Mesenchymal stem cell (in vitro differentiated cells and primary cell): Measurements from ENCODE around the gene PRR20A. TPM values are rescaled to one million over a fixed set of nuclear protein-coding genes. Genes with fewer than 3 reads are reported as not detected.
"Not testable (repeated sequence)": the region's sequence is repeated elsewhere in the genome, so short reads cannot be mapped to it uniquely, and the experiment has no call there.

Source experiments
- DNase-seq: peaks from one replicate; pipeline ENCODE4 v3.0.0-alpha.2; 2013
- H2AFZ ChIP-seq: one replicate; pipeline ENCODE4 v1.6.1; 2013; ENCODE audit warnings: low read depth, mild to moderate bottlenecking, control low read depth, inconsistent platforms, low read length, moderate library complexity
- H2AK5ac ChIP-seq: 2 replicates; pipeline ENCODE4 v1.6.1; 2013; ENCODE audit warnings: low read length, moderate library complexity, mild to moderate bottlenecking, inconsistent platforms; ENCODE audit not compliant: severe bottlenecking
- H2BK120ac ChIP-seq: one replicate; pipeline ENCODE4 v1.6.1; 2013; ENCODE audit warnings: low read depth, mild to moderate bottlenecking, inconsistent platforms, low read length, moderate library complexity
- H2BK12ac ChIP-seq, 2 experiments: one replicate each; pipeline ENCODE4 v1.6.1; 2013; ENCODE audit warnings: inconsistent platforms in 2 of 2, low read length in 2 of 2, mild to moderate bottlenecking in 2 of 2, moderate library complexity in 2 of 2, control low read depth in 1 of 2
- H2BK15ac ChIP-seq: one replicate; pipeline ENCODE4 v1.6.1; 2013; ENCODE audit warnings: mild to moderate bottlenecking, low read depth, inconsistent platforms; ENCODE audit not compliant: poor library complexity, severe bottlenecking
- H2BK5ac ChIP-seq: 2 replicates; pipeline ENCODE4 v1.6.1; 2013; ENCODE audit warnings: low read depth, mild to moderate bottlenecking, low read length, control low read depth, inconsistent platforms; ENCODE audit not compliant: poor library complexity, severe bottlenecking
- H3K14ac ChIP-seq, 2 experiments: one replicate each; pipeline ENCODE4 v1.6.1; 2013; ENCODE audit warnings: inconsistent platforms in 2 of 2, low read length in 2 of 2, control low read depth in 1 of 2, mild to moderate bottlenecking in 1 of 2, moderate library complexity in 1 of 2
- H3K18ac ChIP-seq, 2 experiments: one replicate each; pipeline ENCODE4 v1.6.1; 2013; ENCODE audit warnings: inconsistent platforms in 2 of 2, low read length in 2 of 2, control low read depth in 1 of 2, low read depth in 1 of 2, mild to moderate bottlenecking in 1 of 2
- H3K23ac ChIP-seq, 2 experiments: one replicate each; pipeline ENCODE4 v1.6.1; 2013; ENCODE audit warnings: inconsistent platforms in 2 of 2, low read length in 2 of 2, mild to moderate bottlenecking in 2 of 2, moderate library complexity in 2 of 2, control low read depth in 1 of 2
- H3K27ac ChIP-seq: 2 replicates; pipeline ENCODE4 v1.5.1; 2013; ENCODE audit warnings: mild to moderate bottlenecking, moderate library complexity, low read length, control low read depth, inconsistent platforms; ENCODE audit not compliant: poor library complexity, severe bottlenecking
- H3K27me3 ChIP-seq, 2 experiments: 2 replicates each; pipeline versions ENCODE4 v1.6.1 to v1.7.0; 2013; ENCODE audit warnings: low read length in 2 of 2, mild to moderate bottlenecking in 2 of 2, moderate library complexity in 2 of 2, control low read depth in 1 of 2, inconsistent platforms in 1 of 2; ENCODE audit not compliant: control insufficient read depth in 1 of 2, insufficient read depth in 1 of 2
- H3K36me3 ChIP-seq, 2 experiments: 2 replicates each; pipeline versions ENCODE4 v1.6.1 to v1.7.0; 2013; ENCODE audit warnings: low read length in 2 of 2, control low read depth in 1 of 2, inconsistent platforms in 1 of 2, low read depth in 1 of 2, mild to moderate bottlenecking in 1 of 2; ENCODE audit not compliant: insufficient read depth in 2 of 2, control insufficient read depth in 1 of 2
- H3K4ac ChIP-seq, 2 experiments: one replicate each; pipeline ENCODE4 v1.6.1; 2013; ENCODE audit warnings: inconsistent platforms in 2 of 2, low read length in 2 of 2, mild to moderate bottlenecking in 2 of 2, moderate library complexity in 2 of 2, control low read depth in 1 of 2, low read depth in 1 of 2
- H3K4me1 ChIP-seq: 2 replicates; pipeline ENCODE4 v1.6.1; 2013; ENCODE audit warnings: low read depth, low read length, control low read depth; ENCODE audit not compliant: control insufficient read depth, insufficient read depth
- H3K4me2 ChIP-seq: 2 replicates; pipeline ENCODE4 v1.6.1; 2013; ENCODE audit warnings: low read length, mild to moderate bottlenecking, inconsistent platforms; ENCODE audit not compliant: poor library complexity, severe bottlenecking
- H3K4me3 ChIP-seq, 2 experiments: 2 replicates each; pipeline versions ENCODE4 v1.5.1 to v1.7.0; 2013; ENCODE audit warnings: low read length in 2 of 2, mild to moderate bottlenecking in 2 of 2, control low read depth in 1 of 2, low read depth in 1 of 2; ENCODE audit not compliant: insufficient read depth in 1 of 2
- H3K79me1 ChIP-seq: replicated peaks from 2 replicates; pipeline ENCODE4 v1.6.1; 2013; ENCODE audit warnings: mild to moderate bottlenecking, control low read depth, low read length, inconsistent platforms; ENCODE audit not compliant: poor library complexity, severe bottlenecking
- H3K9ac ChIP-seq: 2 replicates; pipeline ENCODE4 v1.7.0; 2013; ENCODE audit warnings: mild to moderate bottlenecking, low read length, moderate library complexity
- H3K9me3 ChIP-seq: 2 replicates; pipeline ENCODE4 v1.7.0; 2013; ENCODE audit warnings: mild to moderate bottlenecking, low read length; ENCODE audit not compliant: control insufficient read depth
- H4K8ac ChIP-seq: one replicate; pipeline ENCODE4 v1.6.1; 2013; ENCODE audit warnings: inconsistent platforms, mild to moderate bottlenecking, low read length, moderate library complexity
- H4K91ac ChIP-seq: one replicate; pipeline ENCODE4 v1.6.1; 2013; ENCODE audit warnings: mild to moderate bottlenecking, low read length, inconsistent platforms
- WGBS: methylation state at CpG from one replicate; pipeline ENCODE4 v1.1.7; 2013; ENCODE audit warnings: mixed read lengths; 5-methylcytosine and 5-hydroxymethylcytosine counted together
- polyA plus RNA-seq, 2 experiments: library from polyadenylated mRNA; stranded (reverse); fragments of 200-250 nt; gene quantifications; one replicate each; pipeline ENCODE4 v1.2.3, GENCODE V29; 2013

PRR20A gene
- not detected for polyA plus RNA-seq (2013, experiment 1 of 2)
- polyA plus RNA-seq (2013, experiment 2 of 2): not detected

DNA sequence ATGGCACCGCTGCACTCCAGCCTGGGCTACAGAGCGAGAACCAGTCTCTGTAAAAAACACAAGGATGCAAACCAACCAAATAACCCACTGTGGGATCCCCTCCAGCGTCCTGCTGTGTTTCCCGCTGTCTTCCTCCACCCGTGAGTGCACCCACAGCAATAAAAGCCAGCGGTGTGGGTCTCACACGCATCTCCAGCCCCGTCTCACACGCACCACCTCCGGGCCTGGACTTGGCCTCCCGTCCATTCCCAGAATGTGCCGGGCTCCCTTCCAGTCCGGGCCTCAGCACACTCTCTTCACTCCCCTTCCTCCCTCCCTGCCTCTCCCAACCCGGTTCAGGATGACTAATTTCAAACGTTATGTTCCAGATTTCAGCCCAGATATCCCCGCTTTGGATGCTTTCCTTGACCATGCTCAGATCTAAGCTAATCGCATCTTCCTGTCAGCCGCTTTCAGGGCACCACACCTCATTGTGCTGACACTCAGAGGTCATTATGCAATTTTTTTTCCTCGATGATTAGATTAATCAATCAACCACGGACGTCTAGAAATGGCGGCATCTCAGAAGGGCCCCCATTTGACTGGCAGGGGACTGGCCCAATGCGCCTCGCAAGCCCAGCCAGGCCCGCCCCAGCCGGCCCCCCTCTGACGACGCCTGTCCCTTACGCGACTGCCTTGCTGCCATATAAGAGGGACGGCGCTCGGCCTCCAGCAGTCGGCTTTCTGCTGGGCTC, at the start of gene PRR20A:
Gene PRR20A (plus strand): TSS at position 684 of the 734 bp plus-strand sequence. CDS start 387 bp downstream, outside the sequence.
- H3K4ac ChIP-seq, H2AFZ ChIP-seq, H3K14ac ChIP-seq, H3K4me1 ChIP-seq, H3K36me3 ChIP-seq, H4K91ac ChIP-seq, H3K27me3 ChIP-seq, DNase-seq, H3K18ac ChIP-seq, H3K27ac ChIP-seq, H2BK5ac ChIP-seq, H3K9ac ChIP-seq, H3K79me1 ChIP-seq, H2BK12ac ChIP-seq, H3K9me3 ChIP-seq, H3K23ac ChIP-seq, H2BK120ac ChIP-seq, H4K8ac ChIP-seq, H3K4me3 ChIP-seq, H2AK5ac ChIP-seq, H3K4me2 ChIP-seq, H2BK15ac ChIP-seq: not testable (repeated sequence)
- WGBS: no CpG with 5 or more reads among the region's 34 CpGs

DNA sequence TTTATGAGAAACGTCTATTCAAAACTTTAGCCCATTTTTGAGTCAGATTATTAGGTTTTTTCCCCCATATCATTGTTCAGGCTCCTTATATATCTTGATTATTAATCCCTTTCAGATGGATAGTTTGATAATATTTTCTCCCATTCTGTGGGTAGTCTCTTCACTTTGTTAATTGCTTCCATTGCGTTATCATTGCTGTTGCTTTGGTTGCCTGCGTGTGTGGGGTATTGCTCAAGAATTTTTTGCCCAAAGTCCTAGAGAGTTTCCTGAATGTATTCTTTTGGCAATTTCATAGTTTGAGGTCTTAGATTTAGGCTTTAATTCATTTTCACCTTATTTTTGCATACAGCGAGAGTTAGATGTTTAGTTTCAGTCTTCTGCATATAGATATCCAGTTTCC, 25.8 kb upstream of the PRR20A start:
- H3K4me3 ChIP-seq: no peak overlapping the region
- H4K91ac ChIP-seq: no peak overlapping the region
- H3K9me3 ChIP-seq: peaks cover 16% of the 10 kb centered on the region
- no peak overlapping the region for H3K14ac ChIP-seq
- no peaks in the 10 kb centered on the region for H3K36me3 ChIP-seq
- H3K4me1 ChIP-seq: no peaks in the 10 kb centered on the region
- H3K27me3 ChIP-seq: no peaks in the 10 kb centered on the region
- H3K27ac ChIP-seq: no peak overlapping the region
- no peaks in the 10 kb centered on the region for H3K79me1 ChIP-seq
- H4K8ac ChIP-seq: no peak overlapping the region
- H3K9ac ChIP-seq: no peak overlapping the region
- no peak overlapping the region for H2BK5ac ChIP-seq
- no peak overlapping the region for H2BK120ac ChIP-seq
- H3K23ac ChIP-seq: no peak overlapping the region
- H3K4me2 ChIP-seq: no peak overlapping the region
- H2AFZ ChIP-seq: no peak overlapping the region
- no peak overlapping the region for H2AK5ac ChIP-seq
- H2BK15ac ChIP-seq: no peak overlapping the region
- no peak overlapping the region for H3K18ac ChIP-seq
- DNase-seq: no peak
- WGBS: 89% methylated on average over 2 of the region's 4 CpGs
- H2BK12ac ChIP-seq: no peak overlapping the region
- H3K4ac ChIP-seq: no peak overlapping the region

DNA sequence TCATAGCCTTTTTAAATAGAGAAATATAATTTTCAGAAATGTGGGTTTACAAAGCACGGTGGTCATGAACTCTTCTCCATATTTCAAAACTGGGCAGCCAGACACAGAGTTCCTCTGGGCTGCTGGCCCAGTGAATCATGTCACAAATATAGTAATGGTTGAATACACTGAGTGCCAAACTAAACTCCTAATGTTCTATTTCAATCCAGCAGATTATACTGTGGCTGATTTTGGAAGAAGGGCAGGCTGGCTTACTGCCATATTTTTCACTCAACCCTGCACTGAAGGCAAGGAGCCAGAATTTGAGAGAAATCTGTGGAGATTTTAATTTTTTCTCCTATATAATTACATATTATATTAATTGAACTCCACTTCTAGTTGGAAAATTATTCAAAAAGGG, 17.0 kb upstream of the PRR20A start:
- Histone ChIP-seq H3K4me2 (no peak overlapping the region), H3K27ac (no peak overlapping the region), H2AFZ (no peak overlapping the region), H3K14ac (no peak overlapping the region), H3K9me3 (no peaks in the 10 kb centered on the region), H2BK120ac (no peak overlapping the region), H3K9ac (no peak overlapping the region), H2BK15ac (no peak overlapping the region), H3K4ac (no peak overlapping the region), H3K18ac (no peak overlapping the region), H4K8ac (no peak overlapping the region), H4K91ac (no peak overlapping the region), H2BK5ac (no peak overlapping the region), H2BK12ac (no peak overlapping the region), H3K36me3 (no peaks in the 10 kb centered on the region), H2AK5ac (no peak overlapping the region), H3K23ac (no peak overlapping the region), H3K4me1 (no peaks in the 10 kb centered on the region), H3K4me3 (no peak overlapping the region), H3K27me3 (no peaks in the 10 kb centered on the region), H3K79me1 (no peaks in the 10 kb centered on the region)
- no peak for DNase-seq
- 33% methylated on average over 1 of the region's 1 CpG for WGBS

DNA sequence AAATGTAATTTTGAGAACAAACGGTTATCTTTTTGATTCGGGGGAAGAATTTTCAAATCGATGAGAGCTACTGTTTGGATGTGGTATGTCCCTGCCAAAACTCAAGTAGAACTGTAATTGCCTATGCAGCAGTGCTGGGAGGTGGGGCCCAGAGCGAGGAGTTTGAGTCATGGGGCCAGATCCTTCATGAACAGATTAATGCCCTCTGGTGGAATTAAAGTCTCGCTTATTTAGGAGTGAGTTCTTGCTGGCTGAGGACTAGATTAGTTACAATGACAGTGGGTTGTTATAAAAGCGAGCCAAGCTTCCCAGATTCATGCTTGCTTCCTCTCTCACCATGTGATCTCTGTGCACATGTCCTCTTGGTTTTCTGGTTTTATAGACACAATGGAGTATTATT, 11.8 kb upstream of the PRR20A start:
- Histone ChIP-seq H3K18ac (no peak overlapping the region), H2BK12ac (no peak overlapping the region), H2AK5ac (no peak overlapping the region), H3K27me3 (no peaks in the 10 kb centered on the region), H2BK5ac (no peak overlapping the region), H3K9me3 (peaks cover 7% of the 10 kb centered on the region), H3K9ac (no peak overlapping the region), H3K27ac (no peak overlapping the region), H4K8ac (no peak overlapping the region), H3K4me2 (no peak overlapping the region), H3K4me1 (no peaks in the 10 kb centered on the region), H3K23ac (no peak overlapping the region), H3K4me3 (no peak overlapping the region), H4K91ac (no peak overlapping the region), H3K36me3 (no peaks in the 10 kb centered on the region), H3K14ac (no peak overlapping the region), H2BK120ac (no peak overlapping the region), H3K79me1 (no peaks in the 10 kb centered on the region), H2BK15ac (no peak overlapping the region), H2AFZ (no peak overlapping the region), H3K4ac (no peak overlapping the region)
- DNase-seq: no peak
- 70% methylated on average over 6 of the region's 6 CpGs for WGBS
